Left lung (tissue), 10 donors: Measurements from ENCODE around the gene TRAF2. TPM values are rescaled to one million over a fixed set of nuclear protein-coding genes. Genes with fewer than 3 reads are reported as not detected.

Source experiments
- ATAC-seq: fragments of 200-7000 bp; cut with Tn5 transposase; one replicate; pipeline ENCODE4 v1.9.1; 2020; ENCODE audit warnings: moderate library complexity
- DNase-seq, 4 donors: peaks; one replicate each; pipeline ENCODE4 v3.0.0-alpha.2; 2013 to 2020
- H3K27ac ChIP-seq, 2 donors: fragments of 200-600 bp; sonication (generic) in 1 of 2; one replicate each; pipeline versions ENCODE4 v1.5.0 to v1.8.0; 2020 to 2021
- H3K27me3 ChIP-seq, 2 donors: fragments of 200-600 bp; sonication (generic) in 1 of 2; one replicate each; pipeline versions ENCODE4 v1.5.0 to v1.8.0; 2020 to 2021
- H3K36me3 ChIP-seq, 2 donors: fragments of 200-600 bp; sonication (generic) in 1 of 2; one replicate each; pipeline versions ENCODE4 v1.5.0 to v1.8.0; 2020 to 2021
- H3K4me1 ChIP-seq, 2 donors: fragments of 200-600 bp; one replicate each; pipeline ENCODE4 v1.8.0; 2021
- H3K4me3 ChIP-seq, 2 donors: fragments of 200-600 bp; sonication (generic) in 1 of 2; one replicate each; pipeline versions ENCODE4 v1.5.0 to v1.8.0; 2020 to 2021; ENCODE audit warnings: mild to moderate bottlenecking in 1 of 2
- H3K9me3 ChIP-seq, 2 donors: fragments of 200-600 bp; sonication (generic) in 1 of 2; one replicate each; pipeline versions ENCODE4 v1.5.0 to v1.8.0; 2020 to 2021
- intact Hi-C, 2 donors: fragments of 100-400 bp; cut with DNase I; formaldehyde crosslinking; loops; one replicate each; pipeline versions ENCODE4 v1.11.2 to v1.14.2; 2022
- polyA plus RNA-seq, 6 donors: library from polyadenylated mRNA; unstranded; fragments of 120-200 nt; gene quantifications; one replicate each; pipeline ENCODE4 v1.2.1, GENCODE V29; 2013; ENCODE audit not compliant: insufficient read length in 6 of 6
- total RNA-seq, 2 donors: library from RNA; stranded (reverse); fragmentation: NEBNext Ultra II Directional; extraction: Animal tissue kit (Norgen Biotek cat#: 25700); gene quantifications; one replicate each; pipeline ENCODE4 v1.2.1, GENCODE V29; 2021
- TF ChIP-seq, protein P1 (sequence below), 2 donors: fragments of 200-600 bp; sonication (generic) in 1 of 2; IDR thresholded peaks; one replicate each; pipeline versions ENCODE4 v1.5.0 to v1.8.0; 2021; ENCODE audit warnings: antibody characterized with exemption in 2 of 2
- donor health status: DM: no; HTN: yes; CAD: no.
- donor health status: DM: no; HTN: no; CAD: no.

Gene TRAF2
- total and polyA plus RNA-seq, 8 donors: 12.4 to 22.4 (median 15.9) TPM

DNA sequence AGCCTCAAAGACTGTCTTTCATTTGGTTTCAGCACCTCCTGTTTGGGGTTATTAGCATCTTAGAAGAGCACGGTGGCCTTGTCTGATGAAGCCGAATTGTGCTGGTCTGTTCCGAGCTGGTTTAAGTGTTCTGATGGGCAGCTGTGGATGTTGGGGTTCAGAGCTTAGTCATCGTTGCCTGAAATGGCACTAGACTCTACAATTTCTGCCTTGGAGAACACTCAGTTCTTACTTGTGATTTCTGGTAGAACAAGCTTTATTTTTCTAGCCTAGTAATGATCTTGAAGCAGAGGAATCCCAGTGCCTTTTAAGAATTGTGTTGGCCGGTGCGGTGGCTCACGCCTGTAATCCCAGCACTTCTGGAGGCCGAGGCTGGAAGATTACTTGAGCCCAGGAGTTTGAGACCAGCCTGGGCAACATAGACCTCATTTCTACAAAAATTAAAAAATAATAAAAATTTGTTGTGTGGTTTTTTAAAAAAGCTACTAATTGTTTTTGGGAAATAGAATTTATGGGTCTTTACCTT, 50.4 kb downstream of the TRAF2 start:
- Histone ChIP-seq H3K4me3 (no peak overlapping the region), H3K27ac (no peak overlapping the region), H3K4me1 (peaks cover 0 to 10% of the 10 kb centered on the region in 2 donors), H3K9me3 (no peaks in the 10 kb centered on the region), H3K36me3 (peaks cover 0 to 40% of the 10 kb centered on the region in 2 donors), H3K27me3 (no peaks in the 10 kb centered on the region)
- DNase-seq: no peak
- intact Hi-C loops: loop anchor here in 1 of 2 donors (10.0 kb wide), 1 partner anchor 82 kb away; the partner anchor contains the start of gene MAMDC4
- ATAC-seq: no peak
- TF ChIP-seq, protein P1, sequence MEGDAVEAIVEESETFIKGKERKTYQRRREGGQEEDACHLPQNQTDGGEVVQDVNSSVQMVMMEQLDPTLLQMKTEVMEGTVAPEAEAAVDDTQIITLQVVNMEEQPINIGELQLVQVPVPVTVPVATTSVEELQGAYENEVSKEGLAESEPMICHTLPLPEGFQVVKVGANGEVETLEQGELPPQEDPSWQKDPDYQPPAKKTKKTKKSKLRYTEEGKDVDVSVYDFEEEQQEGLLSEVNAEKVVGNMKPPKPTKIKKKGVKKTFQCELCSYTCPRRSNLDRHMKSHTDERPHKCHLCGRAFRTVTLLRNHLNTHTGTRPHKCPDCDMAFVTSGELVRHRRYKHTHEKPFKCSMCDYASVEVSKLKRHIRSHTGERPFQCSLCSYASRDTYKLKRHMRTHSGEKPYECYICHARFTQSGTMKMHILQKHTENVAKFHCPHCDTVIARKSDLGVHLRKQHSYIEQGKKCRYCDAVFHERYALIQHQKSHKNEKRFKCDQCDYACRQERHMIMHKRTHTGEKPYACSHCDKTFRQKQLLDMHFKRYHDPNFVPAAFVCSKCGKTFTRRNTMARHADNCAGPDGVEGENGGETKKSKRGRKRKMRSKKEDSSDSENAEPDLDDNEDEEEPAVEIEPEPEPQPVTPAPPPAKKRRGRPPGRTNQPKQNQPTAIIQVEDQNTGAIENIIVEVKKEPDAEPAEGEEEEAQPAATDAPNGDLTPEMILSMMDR (IDR thresholded peaks at IDR 0.05): no peak

DNA sequence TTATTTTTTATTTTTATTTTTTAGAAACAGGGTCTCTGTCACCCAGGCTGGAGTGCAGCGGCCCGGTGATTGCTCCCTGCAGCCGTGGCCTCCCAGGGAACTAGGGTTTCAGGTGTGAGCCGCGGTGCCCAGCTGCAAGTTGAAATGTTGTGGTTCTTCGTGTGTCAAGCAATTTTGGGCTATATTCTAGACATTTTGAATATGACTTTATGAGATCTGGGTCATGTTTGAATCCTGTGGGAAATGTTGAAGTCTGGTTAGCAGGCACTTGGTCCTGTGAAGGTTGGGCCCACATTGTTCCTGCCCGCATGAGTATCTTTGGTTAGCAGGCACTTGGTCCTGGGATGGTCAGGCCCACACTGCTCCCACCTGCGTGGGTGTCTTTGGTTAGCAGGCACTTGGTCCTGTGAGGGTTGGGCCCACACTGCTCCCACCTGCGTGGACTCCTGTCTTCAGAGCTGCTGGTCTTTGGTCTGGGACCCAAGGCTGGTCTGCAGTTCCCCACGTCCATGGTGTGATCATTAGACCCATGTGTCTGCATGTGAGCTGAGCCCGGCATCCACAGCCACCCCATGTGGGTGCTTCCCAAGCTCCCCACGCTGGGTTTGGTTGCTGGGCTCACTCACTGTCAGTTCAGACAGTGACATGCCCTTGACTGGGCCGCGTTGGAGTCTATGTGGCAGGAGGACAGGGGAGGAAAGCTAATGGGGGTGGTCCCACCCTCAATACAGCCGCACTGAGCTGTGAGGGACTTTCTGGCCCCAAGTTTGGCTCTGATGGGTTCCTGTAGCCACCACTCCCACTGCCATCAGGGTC, 51.1 kb downstream of the TRAF2 start:
- TF ChIP-seq, protein P1 (IDR thresholded peaks at IDR 0.05): no peak
- Histone ChIP-seq H3K4me1 (peaks cover 0 to 12% of the 10 kb centered on the region in 2 donors), H3K27me3 (no peaks in the 10 kb centered on the region), H3K4me3 (no peak overlapping the region), H3K27ac (no peak overlapping the region), H3K9me3 (no peaks in the 10 kb centered on the region), H3K36me3 (peaks cover 0 to 46% of the 10 kb centered on the region in 2 donors)
- DNase-seq: peak in 1 of 4 donors; percentile 43
- no peak for ATAC-seq
- intact Hi-C loops: loop anchor here in 1 of 2 donors (10.0 kb wide), 1 partner anchor 83 kb away; the partner anchor contains the start of gene MAMDC4

DNA sequence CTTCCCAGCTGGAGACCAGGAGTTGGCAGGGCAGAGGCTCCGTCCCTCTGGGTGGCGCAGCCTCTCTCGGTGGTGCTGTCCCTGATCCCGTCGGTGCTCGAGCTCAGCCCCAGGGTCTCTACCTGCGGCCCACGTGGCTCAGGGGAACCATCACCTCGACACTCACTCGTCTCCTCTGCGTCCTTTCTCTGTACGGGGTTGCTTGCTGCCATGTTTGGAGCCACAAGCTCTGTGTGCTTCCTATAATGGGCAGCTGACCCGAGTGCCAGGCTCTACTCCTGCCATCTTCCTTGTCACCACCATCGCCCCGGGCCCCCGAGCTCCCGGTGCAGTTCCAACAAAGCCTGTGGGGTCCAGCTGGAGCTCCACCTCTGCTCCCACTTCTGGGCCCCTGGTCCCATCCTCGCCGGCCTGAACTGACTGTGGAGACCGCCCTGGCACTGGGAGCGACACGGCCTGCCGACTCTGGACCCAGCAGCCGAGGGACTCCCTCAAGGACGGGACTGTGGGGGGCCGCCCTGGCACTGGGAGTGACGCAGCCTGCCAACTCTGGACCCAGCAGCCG, 53.2 kb downstream of the TRAF2 start:
- TF ChIP-seq, protein P1 (IDR thresholded peaks at IDR 0.05): no peak
- Histone ChIP-seq H3K4me3 (no peak overlapping the region), H3K27ac (no peak overlapping the region), H3K36me3 (peaks cover 0 to 54% of the 10 kb centered on the region in 2 donors), H3K27me3 (no peaks in the 10 kb centered on the region), H3K4me1 (peaks cover 2 to 26% of the 10 kb centered on the region in 2 donors), H3K9me3 (no peaks in the 10 kb centered on the region)
- ATAC-seq (no peak), DNase-seq (peak in 2 of 4 donors; percentile 19 to 60)
- intact Hi-C loops: loop anchor here in 1 of 2 donors (10.0 kb wide), 1 partner anchor 85 kb away; the partner anchor contains the start of gene MAMDC4

DNA sequence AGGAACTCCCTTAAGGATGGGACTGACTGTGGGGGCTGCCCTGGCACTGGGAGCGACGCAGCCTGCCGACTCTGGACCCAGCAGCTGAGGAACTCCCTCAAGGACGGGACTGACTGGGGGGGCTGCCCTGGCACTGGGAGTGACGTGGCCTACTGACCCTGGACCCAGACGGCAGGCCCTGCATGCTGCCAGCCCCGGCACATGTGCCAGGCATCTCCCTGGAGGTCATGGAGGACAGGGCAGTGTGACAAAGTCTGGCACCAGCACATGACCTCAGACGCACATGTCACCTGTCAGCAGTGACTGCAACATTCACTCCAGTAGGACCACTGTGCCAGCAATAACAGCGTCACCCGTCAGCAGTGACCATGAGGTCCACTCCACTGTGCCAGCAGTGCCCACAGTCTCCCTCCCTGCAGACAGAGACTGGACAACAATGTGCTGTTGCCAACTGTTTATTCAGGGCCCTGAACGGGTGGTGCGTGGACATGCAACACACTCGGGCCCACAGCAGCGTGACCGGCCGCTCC, 53.7 kb downstream of the TRAF2 start:
- H3K36me3 ChIP-seq: peaks cover 0 to 54% of the 10 kb centered on the region in 2 donors
- peaks cover 2 to 30% of the 10 kb centered on the region in 2 donors for H3K4me1 ChIP-seq
- intact Hi-C loops: loop anchor here in 1 of 2 donors (10.0 kb wide), 1 partner anchor 85 kb away; the partner anchor contains the start of gene MAMDC4
- TF ChIP-seq, protein P1 (IDR thresholded peaks at IDR 0.05): no peak
- no peak overlapping the region for H3K4me3 ChIP-seq
- no peaks in the 10 kb centered on the region for H3K27me3 ChIP-seq
- ATAC-seq (no peak), DNase-seq (peak in 1 of 4 donors; percentile 25)
- H3K27ac ChIP-seq: no peak overlapping the region
- H3K9me3 ChIP-seq: no peaks in the 10 kb centered on the region
